ENCODE measurements around the gene DNAJC30. TPM values are rescaled to one million over a fixed set of nuclear protein-coding genes. Genes with fewer than 3 reads are reported as not detected.
"Not testable (repeated sequence)": the region's sequence is repeated elsewhere in the genome, so short reads cannot be mapped to it uniquely, and the experiment has no call there.

Gene DNAJC30
- total RNA-seq = 1.0 and 2.0 TPM in 2 replicates

DNA sequence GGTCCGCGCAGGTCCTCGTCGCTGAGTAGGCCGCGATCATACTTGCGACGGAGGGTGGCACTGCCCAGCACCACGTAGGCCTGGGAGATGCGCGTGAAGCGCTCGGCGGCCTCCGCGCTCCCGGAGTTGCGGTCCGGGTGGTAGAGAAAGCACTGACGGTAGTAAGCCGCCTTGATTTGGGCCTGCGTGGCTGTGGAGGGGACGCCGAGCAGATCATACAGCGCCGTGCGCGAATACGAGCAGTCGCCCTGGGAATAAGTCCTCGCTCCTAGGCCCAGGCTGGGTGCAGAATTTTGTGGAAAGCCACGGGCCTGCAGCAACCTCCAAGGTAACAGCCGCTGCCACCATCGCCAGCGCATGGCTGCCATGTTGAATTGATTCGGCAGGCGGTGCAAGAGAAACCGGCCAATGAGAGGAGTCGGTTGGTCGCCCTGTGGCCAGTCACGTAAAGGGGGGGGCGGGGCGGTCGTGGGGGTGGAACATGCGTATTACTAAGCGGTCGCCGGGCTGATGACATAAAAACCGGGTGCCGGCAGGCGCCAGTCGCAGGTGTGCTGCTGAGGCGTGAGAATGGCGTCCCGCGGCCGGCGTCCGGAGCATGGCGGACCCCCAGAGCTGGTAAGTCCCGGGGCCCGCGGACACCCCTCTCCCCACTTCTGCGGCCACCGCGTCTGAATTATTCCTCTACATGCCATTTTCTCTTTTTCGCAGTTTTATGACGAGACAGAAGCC is at the start of gene DNAJC30, which contains the start of gene BUD23:
DNAJC30 (minus strand) TSS at position 398 of the 732 bp plus-strand sequence; CDS start at position 368, 30 bp downstream.
BUD23 (plus strand) TSS at position 542 of the 732 bp plus-strand sequence; CDS start at position 571, 29 bp downstream.
- DNase-seq (ENCODE audit: low read depth in 2 of 2) = peak; percentile 90 to 98

GRCh38 chr7:73732397-73732796 is 49.1 kb upstream of the DNAJC30 start:
- no peak for DNase-seq (ENCODE audit: low read depth in 2 of 2)

DNA sequence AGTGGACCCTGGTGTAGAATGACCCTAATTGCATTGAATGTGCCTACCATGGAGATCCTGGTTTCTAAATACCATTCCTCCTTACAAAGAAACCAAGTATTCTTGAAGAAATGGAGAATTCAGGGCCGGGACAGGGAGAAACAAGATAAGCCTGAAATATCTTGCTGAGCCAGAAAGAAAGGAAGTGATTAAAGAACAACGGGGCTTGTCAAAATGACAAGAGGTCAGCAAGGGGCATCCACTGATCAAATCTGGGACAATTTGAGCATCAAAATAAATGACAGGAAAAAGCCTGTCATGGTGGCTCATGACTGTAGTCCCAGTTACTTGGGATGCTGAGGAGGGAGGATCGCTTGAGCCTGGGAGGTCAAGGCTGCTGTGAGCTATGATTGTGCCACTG is 47.2 kb upstream of the DNAJC30 start:
- DNase-seq (ENCODE audit: low read depth in 2 of 2) = no peak

DNA sequence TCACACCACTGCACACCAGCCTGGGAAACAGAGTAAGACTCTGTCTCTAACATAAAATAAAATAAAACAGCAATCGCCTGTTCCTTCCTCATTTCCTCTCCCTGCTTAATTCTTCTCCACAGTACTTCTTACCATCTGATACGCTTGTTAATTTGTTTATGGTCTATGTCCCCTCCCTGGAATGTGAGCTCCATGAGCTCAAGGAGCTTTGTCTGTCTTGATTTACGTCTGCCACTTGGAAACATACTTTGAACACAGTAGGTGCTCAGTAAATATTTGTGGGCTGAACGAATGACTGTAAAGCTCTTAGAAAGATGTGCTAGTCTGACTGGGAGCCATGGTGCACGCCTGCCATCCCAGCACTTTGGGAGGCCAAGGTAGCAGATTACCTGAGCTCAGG is 45.3 kb upstream of the DNAJC30 start:
- DNase-seq (ENCODE audit: low read depth in 2 of 2) = no peak

DNA sequence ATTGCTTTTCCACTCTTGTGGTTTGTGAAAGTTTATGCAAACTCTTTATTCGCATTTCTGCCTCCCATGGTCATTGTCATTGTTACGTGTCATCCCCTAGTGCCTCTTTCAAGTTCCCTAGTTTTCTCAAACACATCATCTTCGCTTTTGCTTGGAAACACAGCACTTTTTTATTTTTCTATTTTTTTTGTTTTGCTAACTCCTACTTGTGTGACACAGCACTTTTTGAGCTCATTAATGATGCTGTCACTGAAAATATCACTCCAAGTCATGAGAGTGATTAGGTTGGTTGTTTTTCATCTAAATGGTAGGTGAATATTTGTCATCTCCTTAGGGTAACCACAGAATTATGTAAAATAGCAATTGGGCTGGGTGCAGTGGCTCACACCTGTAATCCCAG is 44.7 kb upstream of the DNAJC30 start:
- DNase-seq (ENCODE audit: low read depth in 2 of 2) = no peak

GRCh38 chr7:73726083-73726466 is 42.8 kb upstream of the DNAJC30 start:
- no peak for DNase-seq (ENCODE audit: low read depth in 2 of 2)

GRCh38 chr7:73723813-73724212 is 40.6 kb upstream of the DNAJC30 start:
- DNase-seq (ENCODE audit: low read depth in 2 of 2) = no peak

DNA sequence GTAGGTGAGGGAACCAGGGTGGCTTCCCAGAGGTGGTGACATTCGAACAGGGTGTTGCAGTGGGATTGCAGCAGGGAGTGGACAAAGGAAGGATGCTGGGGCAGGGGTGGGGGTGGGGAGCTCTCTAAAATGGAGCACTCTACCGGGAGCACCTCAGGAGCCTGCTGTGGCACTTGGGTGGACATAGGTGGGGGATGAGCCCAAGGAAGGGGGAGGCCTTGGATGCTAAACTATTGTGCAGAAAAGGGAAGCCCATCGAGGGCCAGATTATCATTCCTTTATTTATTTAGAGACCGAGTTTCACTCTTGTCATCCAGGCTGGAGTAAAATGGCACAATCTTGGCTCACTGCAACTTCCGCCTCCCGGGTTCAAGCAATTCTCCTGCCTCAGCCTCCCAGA is 39.5 kb upstream of the DNAJC30 start:
- DNase-seq (ENCODE audit: low read depth in 2 of 2) = no peak

DNA sequence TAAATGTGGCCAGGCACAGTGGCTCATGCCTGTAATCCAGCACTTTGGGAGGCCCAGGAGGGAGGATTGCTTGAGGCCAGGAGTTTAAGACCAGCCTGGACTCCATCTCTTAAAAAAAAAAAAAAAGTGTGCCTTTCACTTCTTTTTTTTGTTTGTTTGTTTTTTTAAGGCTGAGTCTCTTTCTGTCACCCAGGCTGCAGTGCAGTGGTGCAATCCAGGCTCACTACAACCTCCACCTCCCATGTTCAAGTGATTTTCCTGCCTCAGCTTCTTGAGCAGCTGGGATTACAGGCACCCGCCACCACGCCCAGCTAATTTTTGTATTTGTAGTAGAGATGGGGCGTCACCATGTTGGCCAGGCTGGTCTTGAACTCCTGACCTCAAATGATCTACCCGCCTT is 38.9 kb upstream of the DNAJC30 start:
- DNase-seq (ENCODE audit: low read depth in 2 of 2) = not testable (repeated sequence)

GRCh38 chr7:73721377-73721817 is 38.1 kb upstream of the DNAJC30 start:
- DNase-seq (ENCODE audit: low read depth in 2 of 2) = no peak

DNA sequence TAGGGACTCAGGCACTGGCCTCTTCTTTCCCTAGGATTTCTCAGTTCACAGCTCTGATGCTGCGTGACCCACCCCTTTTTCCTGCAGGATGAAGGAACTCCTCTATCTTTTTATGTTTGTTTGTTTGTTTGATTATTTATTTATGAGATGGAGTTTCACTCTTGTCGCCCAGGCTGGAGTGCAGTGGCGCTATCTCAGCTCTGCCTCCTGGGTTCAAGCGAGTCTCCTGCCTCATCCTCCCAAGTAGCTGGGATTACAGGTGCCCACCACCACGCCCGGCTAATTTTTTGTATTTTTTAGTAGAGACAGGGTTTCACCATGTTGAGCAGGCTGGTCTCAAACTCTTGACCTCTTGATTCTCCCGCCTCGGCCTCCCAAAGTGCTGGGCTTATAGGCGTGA is 37.2 kb upstream of the DNAJC30 start:
- not testable (repeated sequence) for DNase-seq (ENCODE audit: low read depth in 2 of 2)

DNA sequence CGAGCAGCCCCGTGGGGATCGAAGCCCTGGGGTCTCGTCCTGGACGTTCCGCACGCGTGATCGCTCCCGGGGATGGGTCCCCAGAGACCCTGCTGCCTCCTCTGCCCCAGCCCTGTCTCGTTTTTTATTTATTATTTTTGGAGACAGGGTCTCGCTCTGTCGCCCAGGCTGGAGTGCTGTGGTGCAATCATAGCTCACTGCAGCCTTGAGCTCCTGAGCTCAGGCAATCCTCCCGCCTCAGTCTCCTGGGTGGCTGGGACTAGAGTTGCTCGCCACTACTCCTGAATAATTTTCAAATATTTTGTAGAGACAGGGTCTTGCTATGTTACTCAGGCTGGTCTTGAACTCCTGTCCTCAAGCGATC is 36.5 kb upstream of the DNAJC30 start:
- DNase-seq (ENCODE audit: low read depth in 2 of 2) = no peak

- DNase-seq (ENCODE audit: low read depth in 2 of 2) = peak; percentile 28 to 73
These were observed 35.9 kb upstream of the DNAJC30 start, which contains the start of gene STX1A for GRCh38 chr7:73718905-73719805. Gene STX1A, minus strand, starts transcription at chr7:73719669. Its CDS starts 38 bp downstream, at chr7:73719631.

- no peak for DNase-seq (ENCODE audit: low read depth in 2 of 2)
These were observed 35.2 kb upstream of the DNAJC30 start for GRCh38 chr7:73718438-73718881.

GRCh38 chr7:73717991-73718405 is 34.7 kb upstream of the DNAJC30 start:
- DNase-seq (ENCODE audit: low read depth in 2 of 2) = peak; percentile 45 to 97

DNA sequence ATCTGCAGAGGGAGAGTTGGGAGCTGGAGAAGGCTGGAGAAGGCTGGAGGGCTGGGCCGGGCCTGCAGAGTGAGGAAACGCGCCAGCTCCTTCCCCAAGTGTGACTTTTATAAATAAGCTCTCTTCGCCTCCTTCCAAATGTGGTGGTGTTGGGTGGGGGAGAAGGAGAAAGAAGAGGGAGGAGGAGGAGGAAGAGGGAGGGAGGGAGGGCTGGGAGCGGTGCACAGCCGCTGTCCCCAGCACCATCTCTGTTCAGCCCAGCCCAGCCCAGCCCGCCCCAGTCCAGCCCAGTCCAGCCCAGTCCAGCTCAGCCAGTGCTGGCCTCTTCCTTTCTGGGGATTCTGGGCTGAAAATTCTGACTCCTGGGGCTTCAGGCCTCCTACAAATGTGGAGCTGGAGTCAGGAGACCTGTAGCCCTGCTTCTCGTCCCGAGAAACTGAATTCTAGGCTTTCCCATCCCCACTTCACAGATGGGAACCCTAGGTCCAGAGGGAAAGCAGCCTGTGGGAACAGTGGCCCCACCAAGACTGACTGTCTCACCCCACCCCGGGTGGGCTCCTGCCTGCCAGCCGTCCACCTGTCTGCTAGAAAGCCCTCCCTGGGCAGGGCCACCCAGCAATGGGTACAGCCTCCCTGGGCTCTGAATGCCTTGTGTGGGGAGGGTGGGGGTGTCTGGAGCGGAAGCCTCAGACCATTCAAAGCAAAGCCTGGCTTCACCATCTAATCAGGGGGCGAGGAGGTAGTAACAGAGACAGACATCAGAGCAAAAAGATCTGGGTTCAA is 34.0 kb upstream of the DNAJC30 start:
- peak in 1 of 2 donors; percentile 60 for DNase-seq (ENCODE audit: low read depth in 2 of 2)

DNA sequence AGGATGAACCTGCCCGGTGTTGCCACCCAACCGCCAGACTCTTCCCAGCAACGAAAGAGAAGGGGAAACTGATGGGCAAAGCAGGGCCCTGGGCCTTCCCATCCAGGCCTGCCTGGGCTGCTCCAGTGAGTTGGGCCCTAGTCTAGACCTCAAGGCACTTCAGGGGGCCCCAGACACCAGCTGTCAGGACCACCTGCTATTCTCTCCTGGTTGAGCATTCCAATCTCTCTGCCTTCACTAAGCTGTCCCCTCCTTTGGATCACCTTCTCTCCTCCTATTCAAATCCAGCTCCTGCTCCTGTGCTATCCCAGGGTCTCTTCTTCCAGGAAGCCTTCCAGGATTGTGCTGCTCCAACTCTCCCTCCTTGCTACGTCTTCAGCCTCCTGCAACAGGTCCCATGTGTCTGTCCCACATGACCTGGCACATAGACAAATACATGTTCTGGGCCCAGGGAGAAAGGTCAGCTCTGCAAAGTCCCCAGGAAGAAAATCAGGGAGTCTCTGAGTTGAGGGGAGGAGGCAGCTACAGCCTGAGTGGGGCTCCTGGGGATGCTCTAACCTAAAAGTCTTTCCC is 33.2 kb upstream of the DNAJC30 start:
- no peak for DNase-seq (ENCODE audit: low read depth in 2 of 2)

DNA sequence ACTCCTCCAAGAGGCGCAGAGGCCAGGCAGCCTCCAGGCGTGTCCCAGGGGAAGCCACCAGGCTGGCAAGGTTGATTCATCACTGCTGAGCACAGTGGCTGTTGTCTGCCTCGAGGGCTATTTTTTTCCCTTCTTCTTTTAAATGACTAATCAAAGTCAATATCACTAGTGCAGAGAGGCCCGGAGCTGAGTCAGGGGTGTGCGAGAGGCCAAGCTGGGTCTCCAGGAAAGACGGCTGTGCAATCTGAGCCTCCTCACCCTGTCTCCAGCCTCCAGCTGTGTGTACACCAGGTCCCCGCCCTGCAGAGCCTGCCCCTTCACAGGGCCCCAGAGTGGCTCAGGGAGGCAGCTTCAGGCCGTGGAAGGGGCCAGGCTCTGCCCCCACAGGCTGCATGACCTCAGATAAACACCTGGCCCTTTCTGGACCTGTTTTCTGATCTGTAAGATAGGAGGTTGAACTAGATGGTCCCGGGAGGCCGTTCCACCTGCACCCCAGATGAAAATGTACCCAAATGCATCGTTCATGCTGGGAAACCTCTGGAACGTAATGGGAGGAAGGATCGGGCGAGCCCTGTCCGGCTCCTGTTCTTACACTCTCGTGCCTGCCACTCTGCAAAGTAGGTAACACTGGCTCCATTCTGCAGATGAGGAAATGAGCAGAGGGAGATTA is 32.5 kb upstream of the DNAJC30 start:
- DNase-seq (ENCODE audit: low read depth in 2 of 2) = peak in 1 of 2 donors; percentile 96

GRCh38 chr7:73713319-73713718 is 30.1 kb upstream of the DNAJC30 start:
- DNase-seq (ENCODE audit: low read depth in 2 of 2) = not testable (repeated sequence)

DNA sequence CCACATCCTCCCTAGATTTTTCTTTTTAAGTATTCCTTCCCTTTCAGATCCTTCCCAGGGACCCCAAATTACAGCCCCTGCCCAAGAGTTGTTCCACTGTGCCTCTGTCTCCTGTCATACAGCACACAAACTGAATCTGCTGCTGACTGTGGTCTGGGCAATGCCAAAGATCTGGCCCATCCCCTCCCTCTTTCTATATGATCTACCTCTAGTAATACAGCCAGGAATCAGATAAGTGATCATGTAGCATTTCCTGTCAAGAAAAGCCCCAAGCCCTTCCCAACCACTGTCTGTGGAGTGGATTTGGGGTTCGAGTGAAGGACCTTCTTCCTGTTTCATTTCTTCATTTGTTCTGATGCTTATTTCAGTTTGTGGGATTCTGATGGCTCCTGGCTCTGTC is 29.5 kb upstream of the DNAJC30 start:
- no peak for DNase-seq (ENCODE audit: low read depth in 2 of 2)

Data from dermis microvascular lymphatic vessel endothelial cell (primary cell).